Muscle layer of colon (tissue), 2 donors: ENCODE measurements around the gene KRT27.
A peak's percentile ranks its signal among the peaks of the same experiment; 100 is the strongest.
"Not testable (repeated sequence)": the region's sequence is repeated elsewhere in the genome, so short reads cannot be mapped to it uniquely, and the experiment has no call there.

Source experiments
- H3K27ac ChIP-seq: one replicate; pipeline ENCODE4 v1.7.0; 2013; ENCODE audit warnings: low read depth, mild to moderate bottlenecking, low read length, moderate library complexity
- H3K27me3 ChIP-seq, 2 donors: one replicate each; pipeline ENCODE4 v1.7.0; 2013; ENCODE audit warnings: low read length in 2 of 2, mild to moderate bottlenecking in 2 of 2; ENCODE audit not compliant: insufficient read depth in 2 of 2, control insufficient read depth in 1 of 2
- H3K36me3 ChIP-seq: one replicate; pipeline ENCODE4 v1.7.0; 2013; ENCODE audit warnings: mild to moderate bottlenecking, low read length; ENCODE audit not compliant: insufficient read depth
- H3K4me1 ChIP-seq: one replicate; pipeline ENCODE4 v1.7.0; 2013; ENCODE audit warnings: mild to moderate bottlenecking, low read length; ENCODE audit not compliant: insufficient read depth
- H3K4me3 ChIP-seq, 2 donors: one replicate each; pipeline ENCODE4 v1.7.0; 2013; ENCODE audit warnings: low read length in 2 of 2, low read depth in 1 of 2, mild to moderate bottlenecking in 1 of 2, moderate library complexity in 1 of 2
- H3K9ac ChIP-seq: one replicate; pipeline ENCODE4 v1.7.0; 2013; ENCODE audit warnings: low read length
- H3K9me3 ChIP-seq: one replicate; pipeline ENCODE4 v1.7.0; 2013; ENCODE audit warnings: mild to moderate bottlenecking, low read length
- donor health status: abdominal sarcoma.
- donor health status: Adenocarcinoma of cecum.

Gene KRT27

DNA sequence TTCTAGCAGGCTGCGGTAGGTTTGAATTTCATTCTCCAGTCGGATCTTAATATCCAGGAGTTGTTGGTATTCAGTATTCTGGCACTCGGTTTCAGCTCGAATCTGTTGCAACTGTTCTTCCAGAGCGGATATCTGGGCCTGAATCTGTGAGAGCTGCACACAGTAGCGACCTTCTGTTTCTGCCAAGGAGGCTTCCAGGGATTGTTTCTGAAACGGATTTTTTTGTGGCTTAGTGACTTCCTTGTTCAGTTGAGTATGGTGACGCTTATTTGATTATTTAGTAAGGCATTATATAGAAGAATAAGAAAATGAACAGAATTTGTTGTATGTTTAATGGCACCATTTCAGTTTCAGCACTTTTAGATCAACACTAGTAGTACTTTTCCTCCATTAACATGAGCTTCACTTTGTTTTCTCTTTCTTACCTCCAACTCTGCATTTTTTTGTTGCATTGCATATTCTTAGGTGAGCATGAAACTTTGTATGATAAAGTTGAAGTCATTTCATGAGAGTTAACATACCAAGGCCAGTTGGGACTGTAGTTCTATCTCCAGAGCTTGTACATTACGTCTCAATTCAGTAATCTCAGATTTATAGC lies 37.3 kb upstream of the KRT27 start:
- H3K4me3 ChIP-seq, result peak overlapping the region; percentile 38 to 76
- no peak overlapping the region for H3K27ac ChIP-seq

DNA sequence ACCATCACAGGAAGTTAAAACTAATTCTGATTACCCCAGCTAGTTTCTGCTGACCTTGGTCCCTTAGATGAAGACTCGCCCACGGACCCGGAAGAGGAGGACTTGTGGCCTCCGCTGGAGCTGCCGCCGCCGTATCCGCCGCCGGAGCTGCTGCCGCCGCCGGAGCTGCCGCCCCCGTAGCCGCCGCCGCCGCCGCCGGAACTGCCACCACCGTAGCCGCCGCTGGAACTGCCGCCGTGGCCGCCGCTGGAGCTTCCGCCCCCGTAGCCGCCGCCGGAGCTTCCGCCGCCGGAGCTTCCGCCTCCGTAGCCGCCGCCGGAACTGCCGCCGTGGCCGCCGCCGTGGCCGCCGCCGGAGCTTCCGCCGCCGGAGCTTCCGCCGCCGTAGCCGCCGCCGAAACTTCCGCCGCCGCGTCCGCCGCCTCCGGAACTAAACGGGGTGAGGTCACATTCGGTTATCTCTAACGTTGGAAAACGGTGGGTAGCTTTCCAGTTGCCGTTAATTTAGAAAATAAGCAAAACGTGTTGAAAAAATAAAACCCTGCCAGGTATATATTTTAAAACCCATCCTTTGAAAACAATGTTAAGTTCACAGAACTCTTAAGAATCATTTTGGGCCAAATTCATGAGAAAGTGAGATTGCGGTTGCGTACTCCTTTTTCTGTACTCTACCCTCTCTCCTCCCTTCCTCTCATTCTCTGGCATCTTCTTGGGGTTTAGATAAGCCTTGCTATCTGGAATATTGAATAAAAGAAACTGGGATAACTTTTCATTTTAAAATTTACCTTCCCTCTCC lies 36.6 kb upstream of the KRT27 start:
- Histone ChIP-seq H3K9ac (peak overlapping the region; percentile 10), H3K4me1 (peaks cover 6% of the 10 kb centered on the region), H3K27me3 (no peaks in the 10 kb centered on the region), H3K9me3 (no peaks in the 10 kb centered on the region), H3K27ac (peak overlapping the region; percentile 83), H3K4me3 (peak overlapping the region; percentile 80 to 92), H3K36me3 (peaks cover 11% of the 10 kb centered on the region)

More for the DNA sequence above, 37.3 kb upstream of the KRT27 start:
- H3K9me3 ChIP-seq, result no peaks in the 10 kb centered on the region
- H3K4me1 ChIP-seq, result peaks cover 6% of the 10 kb centered on the region
- H3K27me3 ChIP-seq, result no peaks in the 10 kb centered on the region
- no peak overlapping the region for H3K9ac ChIP-seq
- peaks cover 11% of the 10 kb centered on the region for H3K36me3 ChIP-seq

GRCh38 chr17:40818343-40818732 lies 36.0 kb upstream of the KRT27 start:
- Histone ChIP-seq H3K4me1 (peaks cover 6% of the 10 kb centered on the region), H3K9ac (peak overlapping the region; percentile 10), H3K27me3 (no peaks in the 10 kb centered on the region), H3K36me3 (peaks cover 11% of the 10 kb centered on the region), H3K9me3 (no peaks in the 10 kb centered on the region), H3K27ac (peak overlapping the region; percentile 83), H3K4me3 (peak overlapping the region; percentile 80 to 92)

DNA sequence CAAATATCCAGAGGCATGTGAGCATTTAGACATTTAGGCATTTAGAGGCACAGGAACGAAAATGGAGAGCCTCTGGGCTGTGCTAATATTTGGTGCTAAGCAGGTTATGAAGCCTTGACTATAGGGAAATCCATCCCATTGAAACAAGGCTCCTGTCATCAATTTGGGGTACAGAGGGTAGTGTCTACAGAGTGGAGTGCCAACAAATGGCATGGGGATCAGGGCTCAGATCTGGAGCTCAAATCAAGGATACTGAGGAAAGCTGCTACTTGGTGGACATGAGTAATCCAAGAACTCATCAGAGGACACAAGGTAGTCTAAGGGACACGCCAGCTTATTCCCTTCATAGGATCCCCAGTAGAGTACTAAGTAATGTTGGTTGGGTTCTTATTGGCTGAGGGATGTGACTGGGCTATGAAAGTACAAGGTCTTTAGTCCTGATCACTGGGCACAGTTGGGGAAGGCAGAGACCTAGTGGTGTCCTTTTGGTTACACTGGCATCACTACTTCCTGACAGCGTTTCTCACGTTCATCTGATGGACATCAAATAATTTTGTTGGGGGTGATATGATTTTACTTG lies 34.8 kb upstream of the KRT27 start:
- no peak overlapping the region for H3K9ac ChIP-seq
- no peak overlapping the region for H3K4me3 ChIP-seq
- H3K27ac ChIP-seq, result no peak overlapping the region
- no peaks in the 10 kb centered on the region for H3K9me3 ChIP-seq
- H3K36me3 ChIP-seq, result peaks cover 11% of the 10 kb centered on the region
- H3K4me1 ChIP-seq, result peaks cover 6% of the 10 kb centered on the region
- no peaks in the 10 kb centered on the region for H3K27me3 ChIP-seq

GRCh38 chr17:40816569-40816968 lies 34.2 kb upstream of the KRT27 start:
- peaks cover 11% of the 10 kb centered on the region for H3K36me3 ChIP-seq
- H3K9ac ChIP-seq, result no peak overlapping the region
- peaks cover 6% of the 10 kb centered on the region for H3K4me1 ChIP-seq
- H3K4me3 ChIP-seq, result no peak overlapping the region
- peaks cover 0 to under 1% of the 10 kb centered on the region in 2 donors for H3K27me3 ChIP-seq
- H3K9me3 ChIP-seq, result no peaks in the 10 kb centered on the region
- no peak overlapping the region for H3K27ac ChIP-seq

DNA sequence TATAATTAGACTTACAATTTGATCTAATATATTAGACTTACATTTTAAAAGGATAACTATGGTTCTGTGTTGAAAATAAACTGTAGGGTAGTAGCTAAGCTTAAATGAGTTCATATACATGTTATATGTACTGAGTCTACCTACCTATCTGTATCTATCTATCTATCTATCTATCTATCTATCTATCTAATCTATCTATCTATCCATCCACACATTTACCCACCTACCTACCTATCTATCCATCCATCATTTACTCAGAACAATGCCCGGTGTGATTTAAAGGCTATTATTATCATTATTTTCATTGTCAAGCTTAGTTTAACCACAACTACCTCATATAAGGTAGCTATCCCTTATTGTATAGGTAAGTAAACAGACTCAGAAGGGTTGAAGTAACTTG lies 33.0 kb upstream of the KRT27 start:
- H3K36me3 ChIP-seq, result peaks cover 11% of the 10 kb centered on the region
- H3K27ac ChIP-seq, result no peak overlapping the region
- H3K4me3 ChIP-seq, result no peak overlapping the region
- H3K27me3 ChIP-seq, result peaks cover 0 to 6% of the 10 kb centered on the region in 2 donors
- no peak overlapping the region for H3K9ac ChIP-seq
- no peaks in the 10 kb centered on the region for H3K9me3 ChIP-seq
- H3K4me1 ChIP-seq, result peaks cover 6% of the 10 kb centered on the region

GRCh38 chr17:40814657-40815056 lies 32.3 kb upstream of the KRT27 start:
- H3K36me3 ChIP-seq, result peaks cover 11% of the 10 kb centered on the region
- not testable (repeated sequence) for H3K9ac ChIP-seq, H3K27me3 ChIP-seq, H3K27ac ChIP-seq, H3K4me1 ChIP-seq, H3K9me3 ChIP-seq, H3K4me3 ChIP-seq

DNA sequence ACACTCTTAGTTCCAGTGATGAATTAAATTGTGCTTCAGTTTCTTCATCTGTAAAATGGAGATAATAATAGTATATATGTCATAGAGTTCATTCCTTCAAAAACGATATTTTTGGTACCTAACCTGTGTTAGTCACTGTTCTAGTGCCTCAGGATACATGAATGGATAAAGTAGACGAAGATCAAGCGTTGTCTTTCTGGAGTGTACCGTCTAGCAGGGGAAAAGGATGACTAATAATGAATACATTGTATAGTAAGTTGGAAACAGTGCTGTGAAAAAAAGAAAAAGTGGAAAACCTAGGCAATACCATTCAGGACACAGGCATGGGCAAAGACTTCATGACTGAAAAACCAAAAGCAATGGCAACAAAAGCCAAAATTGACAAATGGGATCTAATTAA lies 31.5 kb upstream of the KRT27 start:
- no peak overlapping the region for H3K27ac ChIP-seq
- H3K4me1 ChIP-seq, result peaks cover 6% of the 10 kb centered on the region
- no peaks in the 10 kb centered on the region for H3K9me3 ChIP-seq
- H3K27me3 ChIP-seq, result peaks cover 0 to 6% of the 10 kb centered on the region in 2 donors
- peaks cover 11% of the 10 kb centered on the region for H3K36me3 ChIP-seq
- no peak overlapping the region for H3K9ac ChIP-seq
- no peak overlapping the region for H3K4me3 ChIP-seq

GRCh38 chr17:40812639-40813038 lies 30.3 kb upstream of the KRT27 start:
- Histone ChIP-seq H3K9ac (no peak overlapping the region), H3K9me3 (no peaks in the 10 kb centered on the region), H3K36me3 (peaks cover 11% of the 10 kb centered on the region), H3K27ac (no peak overlapping the region), H3K4me1 (peaks cover under 1% of the 10 kb centered on the region), H3K27me3 (peaks cover 0 to 6% of the 10 kb centered on the region in 2 donors), H3K4me3 (no peak overlapping the region)

GRCh38 chr17:40810494-40810893 lies 28.1 kb upstream of the KRT27 start:
- Histone ChIP-seq H3K9ac (no peak overlapping the region), H3K27ac (no peak overlapping the region), H3K27me3 (peaks cover 0 to 6% of the 10 kb centered on the region in 2 donors), H3K36me3 (no peaks in the 10 kb centered on the region), H3K9me3 (no peaks in the 10 kb centered on the region), H3K4me3 (no peak overlapping the region), H3K4me1 (no peaks in the 10 kb centered on the region)

GRCh38 chr17:40809721-40810421 lies 27.5 kb upstream of the KRT27 start:
- H3K4me3 ChIP-seq, result no peak overlapping the region
- H3K27me3 ChIP-seq, result peaks cover 0 to 6% of the 10 kb centered on the region in 2 donors
- H3K4me1 ChIP-seq, result no peaks in the 10 kb centered on the region
- no peak overlapping the region for H3K27ac ChIP-seq
- H3K36me3 ChIP-seq, result no peaks in the 10 kb centered on the region
- H3K9me3 ChIP-seq, result no peaks in the 10 kb centered on the region
- no peak overlapping the region for H3K9ac ChIP-seq
